Measurements from ENCODE around the gene CLEC16A.

Gene CLEC16A

DNA sequence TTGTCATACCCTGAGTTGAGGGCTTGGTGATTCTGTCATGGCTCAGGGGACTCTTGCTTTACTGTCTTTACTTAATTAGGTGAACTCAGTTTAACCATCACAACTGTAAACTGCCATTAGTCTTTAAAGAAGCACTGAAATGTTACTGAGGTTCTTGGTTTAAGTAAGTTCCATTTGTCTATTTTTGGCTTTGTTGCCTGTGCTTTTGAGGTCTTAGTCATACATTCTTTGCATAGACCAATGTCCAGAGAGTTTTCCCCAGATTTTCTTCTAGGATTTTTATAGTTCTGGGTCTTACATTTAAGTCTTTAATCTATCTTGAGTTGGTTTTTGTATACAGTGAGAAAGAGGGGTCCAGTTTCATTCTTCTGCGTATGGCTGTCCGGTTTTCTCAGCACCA lies 174.1 kb downstream of the CLEC16A start:
- H3K4me3 ChIP-seq (ENCODE audit: low read depth, low read length) = no peak overlapping the region
- TF ChIP-seq, protein P1, sequence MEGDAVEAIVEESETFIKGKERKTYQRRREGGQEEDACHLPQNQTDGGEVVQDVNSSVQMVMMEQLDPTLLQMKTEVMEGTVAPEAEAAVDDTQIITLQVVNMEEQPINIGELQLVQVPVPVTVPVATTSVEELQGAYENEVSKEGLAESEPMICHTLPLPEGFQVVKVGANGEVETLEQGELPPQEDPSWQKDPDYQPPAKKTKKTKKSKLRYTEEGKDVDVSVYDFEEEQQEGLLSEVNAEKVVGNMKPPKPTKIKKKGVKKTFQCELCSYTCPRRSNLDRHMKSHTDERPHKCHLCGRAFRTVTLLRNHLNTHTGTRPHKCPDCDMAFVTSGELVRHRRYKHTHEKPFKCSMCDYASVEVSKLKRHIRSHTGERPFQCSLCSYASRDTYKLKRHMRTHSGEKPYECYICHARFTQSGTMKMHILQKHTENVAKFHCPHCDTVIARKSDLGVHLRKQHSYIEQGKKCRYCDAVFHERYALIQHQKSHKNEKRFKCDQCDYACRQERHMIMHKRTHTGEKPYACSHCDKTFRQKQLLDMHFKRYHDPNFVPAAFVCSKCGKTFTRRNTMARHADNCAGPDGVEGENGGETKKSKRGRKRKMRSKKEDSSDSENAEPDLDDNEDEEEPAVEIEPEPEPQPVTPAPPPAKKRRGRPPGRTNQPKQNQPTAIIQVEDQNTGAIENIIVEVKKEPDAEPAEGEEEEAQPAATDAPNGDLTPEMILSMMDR (IDR thresholded peaks at IDR 0.05; ENCODE audit: low read depth, low read length) = no peak

DNA sequence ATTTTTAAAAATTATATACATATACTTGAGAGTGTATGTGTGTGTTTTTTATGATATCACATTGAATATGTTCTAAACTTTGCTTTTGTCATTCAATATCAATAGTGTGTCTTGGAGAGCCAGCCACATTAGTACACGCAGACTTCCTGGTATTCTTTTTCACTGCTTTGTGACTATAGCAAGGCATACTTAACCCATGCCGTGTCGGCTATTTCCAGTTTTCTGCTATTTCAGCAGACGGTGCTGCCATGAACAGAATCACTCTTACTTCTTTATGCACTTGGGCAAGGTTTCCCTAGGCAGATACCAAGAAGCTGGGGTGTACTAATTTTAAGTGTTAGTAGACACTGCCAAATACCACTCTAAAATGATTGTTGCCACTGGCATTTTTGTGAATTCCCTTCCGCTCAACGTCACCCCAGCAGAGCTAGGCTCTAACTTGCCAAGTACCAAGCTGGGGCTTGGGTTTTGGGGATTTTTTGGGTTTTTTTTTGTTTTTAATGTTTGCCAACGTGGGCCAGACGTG lies 176.8 kb downstream of the CLEC16A start:
- no peak overlapping the region for H3K4me3 ChIP-seq (ENCODE audit: low read depth, low read length)
- TF ChIP-seq, protein P1 (IDR thresholded peaks at IDR 0.05; ENCODE audit: low read depth, low read length) = no peak

GRCh38 chr16:11121914-11122692 lies 177.7 kb downstream of the CLEC16A start:
- no peak overlapping the region for H3K4me3 ChIP-seq (ENCODE audit: low read depth, low read length)
- TF ChIP-seq, protein P1 (IDR thresholded peaks at IDR 0.05; ENCODE audit: low read depth, low read length) = no peak

DNA sequence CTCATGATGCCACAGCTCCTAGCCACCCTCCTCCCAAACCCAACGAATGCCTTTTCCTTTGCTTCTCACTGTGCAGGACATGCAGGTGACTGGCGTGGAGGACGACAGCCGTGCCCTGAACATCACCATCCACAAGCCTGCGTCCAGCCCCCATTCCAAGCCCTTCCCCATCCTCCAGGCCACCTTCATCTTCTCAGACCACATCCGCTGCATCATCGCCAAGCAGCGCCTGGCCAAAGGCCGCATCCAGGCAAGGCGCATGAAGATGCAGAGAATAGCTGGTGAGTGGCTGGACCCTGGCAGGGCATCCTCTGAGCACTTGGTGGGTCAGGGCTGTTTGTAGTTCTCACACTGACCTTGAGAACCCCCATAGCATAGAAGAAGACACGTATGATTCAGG lies 179.3 kb downstream of the CLEC16A start:
- TF ChIP-seq, protein P1 (IDR thresholded peaks at IDR 0.05; ENCODE audit: low read depth, low read length) = no peak
- no peak overlapping the region for H3K4me3 ChIP-seq (ENCODE audit: low read depth, low read length)

DNA sequence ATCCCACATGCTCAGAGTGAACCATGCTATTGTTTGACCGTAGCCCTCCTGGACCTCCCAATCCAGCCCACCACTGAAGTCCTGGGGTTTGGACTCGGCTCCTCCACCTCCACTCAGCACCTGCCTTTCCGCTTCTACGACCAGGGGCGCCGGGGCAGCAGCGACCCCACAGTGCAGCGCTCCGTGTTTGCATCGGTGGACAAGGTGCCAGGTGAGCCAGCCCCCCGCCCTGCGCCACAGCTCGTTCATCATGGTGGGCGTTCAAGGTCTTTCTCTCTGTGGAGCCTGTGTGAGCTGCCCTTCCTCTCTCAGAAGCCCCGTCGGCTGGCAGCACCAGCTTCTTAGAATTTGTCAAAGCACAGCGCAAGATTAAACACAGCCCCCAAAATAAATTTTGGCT lies 181.6 kb downstream of the CLEC16A start:
- no peak overlapping the region for H3K4me3 ChIP-seq (ENCODE audit: low read depth, low read length)
- TF ChIP-seq, protein P1 (IDR thresholded peaks at IDR 0.05; ENCODE audit: low read depth, low read length) = no peak

DNA sequence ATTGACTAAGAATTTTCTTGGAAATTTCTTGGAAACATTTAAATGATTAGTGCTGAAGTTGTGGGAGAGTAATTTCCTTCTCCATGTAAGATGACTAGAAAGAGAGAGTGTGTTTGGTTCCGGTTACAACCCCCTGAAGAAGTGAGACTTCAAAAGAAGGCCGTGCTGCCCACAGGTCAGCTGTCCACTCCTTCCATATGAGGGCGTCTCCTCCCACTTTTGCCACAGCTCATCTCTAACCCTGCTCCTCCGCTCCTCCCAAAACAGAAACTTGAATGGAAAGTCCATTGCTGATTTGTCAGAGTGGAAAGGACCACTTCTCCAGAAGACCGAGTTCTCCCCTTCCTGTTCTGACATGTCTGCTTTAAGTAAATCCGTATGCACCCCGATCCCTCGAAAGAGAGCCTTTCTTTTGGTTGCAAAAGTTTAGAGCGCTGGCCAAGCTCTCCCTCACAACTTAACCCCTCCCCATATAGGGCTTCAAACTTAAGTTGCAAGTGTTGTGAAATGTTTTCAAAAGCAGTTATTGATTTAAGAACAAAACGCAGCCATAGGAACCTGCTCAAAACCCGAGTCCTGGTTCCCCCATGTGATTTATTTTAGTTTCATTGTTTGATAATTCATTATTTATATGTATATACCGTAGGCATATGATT lies 182.2 kb downstream of the CLEC16A start:
- TF ChIP-seq, protein P1 (IDR thresholded peaks at IDR 0.05; ENCODE audit: low read depth, low read length) = no peak
- H3K4me3 ChIP-seq (ENCODE audit: low read depth, low read length) = no peak overlapping the region

- TF ChIP-seq, protein P1 (IDR thresholded peaks at IDR 0.05; ENCODE audit: low read depth, low read length) = no peak
- H3K4me3 ChIP-seq (ENCODE audit: low read depth, low read length) = no peak overlapping the region
These were observed 183.3 kb downstream of the CLEC16A start for GRCh38 chr16:11127610-11128195.

All from WI38 (cell line).